NCI-H2171 (cell line): ENCODE measurements around the gene CHIC2.
"Not testable (repeated sequence)": the region's sequence is repeated elsewhere in the genome, so short reads cannot be mapped to it uniquely, and the experiment has no call there.

Experiments
- DNase-seq: peaks from one replicate; lab custom pipeline; 2025; lab: John Stamatoyannopoulos, UW

The CHIC2 gene

GRCh38 chr4:54064317-54065111 lies at the start of gene CHIC2:
TSS of gene CHIC2 (minus strand) at chr4:54064605. CDS start at chr4:54064300, 305 bp downstream.
- DNase-seq, result peak; percentile 80

- DNase-seq, result not testable (repeated sequence)
Measured at GRCh38 chr4:54113206-54113605, 48.8 kb upstream of the CHIC2 start.

GRCh38 chr4:54110019-54110416 lies 45.6 kb upstream of the CHIC2 start:
- DNase-seq, result no peak

- no peak for DNase-seq
Measured at GRCh38 chr4:54109241-54110018, 45.0 kb upstream of the CHIC2 start.

GRCh38 chr4:54107951-54108748 lies 43.7 kb upstream of the CHIC2 start:
- no peak for DNase-seq

- no peak for DNase-seq
Measured at GRCh38 chr4:54104907-54105306, 40.5 kb upstream of the CHIC2 start.

- no peak for DNase-seq
Measured at GRCh38 chr4:54103190-54103574, 38.8 kb upstream of the CHIC2 start.

GRCh38 chr4:54102531-54103106 lies 38.2 kb upstream of the CHIC2 start:
- DNase-seq, result no peak

- no peak for DNase-seq
Measured at GRCh38 chr4:54101190-54102041, 37.0 kb upstream of the CHIC2 start.

GRCh38 chr4:54100595-54101189 lies 36.3 kb upstream of the CHIC2 start:
- no peak for DNase-seq

- DNase-seq, result no peak
Measured at GRCh38 chr4:54099748-54100574, 35.6 kb upstream of the CHIC2 start, which contains the start of gene GSX2. TSS of gene GSX2 (plus strand) at chr4:54100163. CDS start at chr4:54100345, 182 bp downstream.

GRCh38 chr4:54099287-54099747 lies 34.9 kb upstream of the CHIC2 start:
- no peak for DNase-seq

- no peak for DNase-seq
Measured at GRCh38 chr4:54098375-54098774, 34.0 kb upstream of the CHIC2 start.

GRCh38 chr4:54097152-54097551 lies 32.7 kb upstream of the CHIC2 start:
- DNase-seq, result no peak

- DNase-seq, result no peak
Measured at GRCh38 chr4:54096295-54096962, 32.0 kb upstream of the CHIC2 start.

- no peak for DNase-seq
Measured at GRCh38 chr4:54095110-54095825, 30.9 kb upstream of the CHIC2 start.

- DNase-seq, result no peak
Measured at GRCh38 chr4:54094451-54094850, 30.0 kb upstream of the CHIC2 start.
